ENCODE data around the gene ZNF462. TPM values are rescaled to one million over a fixed set of nuclear protein-coding genes. Genes with fewer than 3 reads are reported as not detected.

The ZNF462 gene
- total RNA-seq, 3 donors from 2014 or later = 0.19 to 0.34 (median 0.25) TPM

GRCh38 chr9:106962615-106963363, 99.8 kb downstream of the ZNF462 start:
- Mint-ChIP-seq H3K9me3 (peaks cover 4% of the 10 kb centered on the region), H3K27me3 (ENCODE audit: low read depth) (no peaks in the 10 kb centered on the region), H3K36me3 (ENCODE audit: insufficient read depth) (no peaks in the 10 kb centered on the region), H3K4me1 (ENCODE audit: low read depth) (peaks cover 8% of the 10 kb centered on the region), H3K4me3 (no peak overlapping the region)
- DNase-seq (no peak), ATAC-seq (no peak)

DNA sequence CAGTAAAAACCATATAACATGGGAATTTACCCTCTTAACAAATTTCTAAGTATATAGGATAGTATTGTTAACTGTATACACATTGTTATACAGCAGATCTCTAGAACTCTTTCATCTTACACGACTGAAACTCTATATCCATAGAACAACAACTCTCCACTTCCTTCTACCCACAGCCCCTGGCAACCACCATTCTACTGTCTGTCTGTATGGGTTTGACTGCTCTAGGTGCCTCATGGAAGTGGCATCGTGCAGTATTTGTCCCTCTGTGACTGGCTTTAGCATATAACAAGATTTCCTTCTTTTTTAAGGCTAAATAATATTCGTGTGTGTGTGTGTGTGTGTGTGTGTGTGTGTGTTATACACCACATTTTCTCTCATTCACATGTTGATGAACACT, 100.7 kb downstream of the ZNF462 start:
- Mint-ChIP-seq H3K4me3 (no peak overlapping the region), H3K9me3 (peaks cover 4% of the 10 kb centered on the region), H3K36me3 (ENCODE audit: insufficient read depth) (no peaks in the 10 kb centered on the region), H3K27me3 (ENCODE audit: low read depth) (no peaks in the 10 kb centered on the region), H3K4me1 (ENCODE audit: low read depth) (peaks cover 8% of the 10 kb centered on the region)
- DNase-seq = no peak
- no peak for ATAC-seq

DNA sequence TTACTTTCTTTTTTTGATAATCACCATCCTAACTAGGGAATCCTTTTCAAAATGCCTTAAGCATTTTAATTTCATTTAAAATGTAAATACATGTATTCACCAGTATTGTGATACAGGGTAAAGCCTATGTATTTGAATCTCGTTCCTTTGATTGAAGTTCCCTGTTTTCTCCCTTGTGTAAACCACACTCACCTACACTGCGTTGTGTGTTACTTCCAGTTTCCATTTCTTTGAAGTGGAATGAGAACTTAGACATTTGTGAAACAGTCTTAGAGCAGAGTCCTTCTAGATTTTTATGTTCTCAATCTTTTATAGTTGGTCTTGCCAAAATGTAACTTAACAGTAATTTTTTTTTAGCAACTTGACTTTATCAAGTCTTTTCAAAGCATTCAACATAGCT, 101.4 kb downstream of the ZNF462 start:
- Mint-ChIP-seq H3K4me3 (no peak overlapping the region), H3K9me3 (peaks cover 4% of the 10 kb centered on the region), H3K4me1 (ENCODE audit: low read depth) (peaks cover 8% of the 10 kb centered on the region), H3K27me3 (ENCODE audit: low read depth) (no peaks in the 10 kb centered on the region), H3K36me3 (ENCODE audit: insufficient read depth) (no peaks in the 10 kb centered on the region)
- DNase-seq (no peak), ATAC-seq (peak; percentile 59 to 71)

DNA sequence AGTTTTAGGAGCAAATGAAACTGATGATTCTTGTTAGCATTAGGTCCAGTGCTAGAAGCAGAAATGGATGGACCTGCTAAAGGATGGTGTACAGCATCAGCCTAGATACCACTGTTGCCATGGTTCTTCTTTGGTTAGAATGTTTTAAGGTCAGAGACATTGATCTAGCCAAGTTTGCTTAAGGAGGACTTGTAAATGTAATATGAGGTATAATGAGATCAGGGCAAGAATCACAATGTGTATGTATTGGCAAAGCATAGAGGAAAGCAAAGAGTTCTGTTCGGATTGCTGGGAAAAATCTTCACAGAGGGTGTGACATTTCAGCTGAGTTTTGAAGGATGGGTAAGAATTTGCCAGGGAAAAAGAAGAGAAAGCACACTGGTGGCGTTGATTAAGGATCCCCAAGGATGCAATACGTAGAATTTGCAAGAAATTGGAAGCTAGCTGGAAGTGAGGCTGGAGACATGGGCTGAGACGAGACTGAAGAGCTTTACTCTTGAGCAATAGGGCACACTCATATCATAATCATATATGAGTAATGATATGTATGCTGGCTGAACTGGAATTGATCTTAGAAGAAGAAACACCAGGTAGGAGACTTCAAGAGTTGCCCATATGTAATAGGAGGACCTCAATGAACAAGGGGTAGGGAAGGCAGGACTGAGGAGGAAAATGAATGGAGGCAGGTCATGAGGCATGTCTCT, 102.0 kb downstream of the ZNF462 start:
- no peak overlapping the region for H3K4me3 Mint-ChIP-seq
- no peaks in the 10 kb centered on the region for H3K36me3 Mint-ChIP-seq (ENCODE audit: insufficient read depth)
- H3K9me3 Mint-ChIP-seq = peaks cover 4% of the 10 kb centered on the region
- no peaks in the 10 kb centered on the region for H3K27me3 Mint-ChIP-seq (ENCODE audit: low read depth)
- ATAC-seq (no peak), DNase-seq (no peak)
- peaks cover 8% of the 10 kb centered on the region for H3K4me1 Mint-ChIP-seq (ENCODE audit: low read depth)

- DNase-seq = no peak
- peaks cover 8% of the 10 kb centered on the region for H3K4me1 Mint-ChIP-seq (ENCODE audit: low read depth)
- no peaks in the 10 kb centered on the region for H3K36me3 Mint-ChIP-seq (ENCODE audit: insufficient read depth)
- peaks cover 3% of the 10 kb centered on the region for H3K9me3 Mint-ChIP-seq
- ATAC-seq = no peak
- no peak overlapping the region for H3K4me3 Mint-ChIP-seq
- H3K27me3 Mint-ChIP-seq (ENCODE audit: low read depth) = no peaks in the 10 kb centered on the region
These were observed 103.5 kb downstream of the ZNF462 start for GRCh38 chr9:106966481-106966880.

DNA sequence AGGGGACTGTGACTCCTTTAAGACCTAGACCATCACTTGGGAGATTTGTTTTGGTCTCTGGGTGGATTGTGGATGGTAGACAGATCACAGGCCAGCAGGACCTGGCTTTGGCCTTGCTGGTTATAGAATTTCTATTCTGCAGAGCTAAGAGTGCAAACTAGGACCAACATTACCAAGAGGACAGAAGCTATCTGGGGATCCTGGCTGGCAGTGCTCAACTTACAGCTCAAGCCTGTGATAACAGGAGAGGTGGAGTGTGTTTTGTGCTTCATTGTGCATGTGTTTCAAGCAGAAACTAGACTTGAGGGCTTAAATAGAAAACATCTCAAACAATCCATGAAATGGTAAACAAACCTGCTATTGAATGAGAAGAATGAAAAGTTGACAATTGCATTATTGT, 106.7 kb downstream of the ZNF462 start:
- no peak for ATAC-seq

DNA sequence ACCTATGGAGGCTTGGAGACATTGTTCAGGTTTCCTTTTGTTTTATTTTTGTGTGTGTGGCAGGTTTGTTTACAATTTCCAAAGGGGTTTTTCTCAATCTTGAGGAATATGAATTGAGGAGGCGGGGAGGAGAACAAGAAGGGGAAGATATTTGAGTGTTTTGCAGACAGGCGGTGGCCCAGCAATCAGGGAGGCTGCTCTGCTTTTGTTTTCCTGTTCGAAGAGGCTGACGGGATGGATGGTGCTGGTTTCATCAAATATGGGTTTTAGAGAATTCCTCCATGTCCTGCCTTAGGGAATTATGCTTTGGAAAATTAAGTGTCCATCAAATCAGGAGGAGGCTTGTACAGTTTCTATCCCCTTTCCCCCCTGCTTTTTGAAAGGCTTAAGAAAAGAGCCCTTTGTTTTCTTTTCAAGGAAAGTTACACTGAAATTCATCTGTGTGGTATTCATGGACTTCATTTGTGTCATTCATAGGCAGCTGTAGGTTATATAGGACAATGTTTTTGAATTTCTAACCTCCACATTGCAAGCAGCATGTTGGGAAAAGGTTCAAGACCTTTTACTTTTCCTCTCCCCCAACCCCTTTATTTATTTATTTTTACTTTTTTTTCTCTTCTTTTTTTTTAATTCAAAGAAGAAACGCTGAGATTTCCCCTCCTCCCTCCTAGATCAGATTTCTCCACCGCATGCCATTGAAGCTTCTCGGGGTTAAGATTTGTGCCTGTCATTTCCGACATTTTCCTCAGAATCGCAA, 107.4 kb downstream of the ZNF462 start:
- no peaks in the 10 kb centered on the region for H3K27me3 Mint-ChIP-seq (ENCODE audit: low read depth)
- ATAC-seq = no peak
- no peak overlapping the region for H3K4me3 Mint-ChIP-seq
- no peak for DNase-seq
- H3K9me3 Mint-ChIP-seq = no peaks in the 10 kb centered on the region
- H3K36me3 Mint-ChIP-seq (ENCODE audit: insufficient read depth) = no peaks in the 10 kb centered on the region
- no peaks in the 10 kb centered on the region for H3K4me1 Mint-ChIP-seq (ENCODE audit: low read depth)

More for the DNA sequence above, 106.7 kb downstream of the ZNF462 start:
- H3K4me3 Mint-ChIP-seq = no peak overlapping the region
- H3K36me3 Mint-ChIP-seq (ENCODE audit: insufficient read depth) = no peaks in the 10 kb centered on the region
- no peak for DNase-seq
- no peaks in the 10 kb centered on the region for H3K27me3 Mint-ChIP-seq (ENCODE audit: low read depth)
- H3K9me3 Mint-ChIP-seq = no peaks in the 10 kb centered on the region
- H3K4me1 Mint-ChIP-seq (ENCODE audit: low read depth) = peaks cover 5% of the 10 kb centered on the region

DNA sequence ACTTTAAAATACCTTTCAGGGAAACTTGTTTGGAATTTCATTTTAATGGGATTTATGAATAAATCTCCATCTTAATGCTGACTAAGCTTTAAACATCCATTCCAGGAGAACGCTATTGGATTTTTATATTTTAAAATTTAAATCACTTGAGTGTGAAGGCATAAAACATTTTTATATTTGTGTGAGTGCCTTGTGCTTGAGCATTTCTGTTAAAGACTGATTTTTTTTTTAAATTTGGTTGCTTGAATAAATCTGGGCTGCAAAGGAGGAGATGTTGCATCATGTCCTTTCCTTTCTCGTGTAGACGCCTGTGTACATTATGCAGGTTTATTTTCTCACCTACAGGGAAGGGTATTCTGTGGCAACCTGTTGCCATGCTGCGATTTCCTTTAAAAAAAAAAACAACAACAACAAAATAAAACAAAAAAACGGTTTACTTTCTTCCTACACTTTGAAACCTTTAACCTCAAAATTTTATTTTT, 108.1 kb downstream of the ZNF462 start:
- ATAC-seq (no peak), DNase-seq (no peak)
- H3K36me3 Mint-ChIP-seq (ENCODE audit: insufficient read depth) = no peaks in the 10 kb centered on the region
- no peaks in the 10 kb centered on the region for H3K9me3 Mint-ChIP-seq
- H3K27me3 Mint-ChIP-seq (ENCODE audit: low read depth) = no peaks in the 10 kb centered on the region
- no peak overlapping the region for H3K4me3 Mint-ChIP-seq
- H3K4me1 Mint-ChIP-seq (ENCODE audit: low read depth) = no peaks in the 10 kb centered on the region

GRCh38 chr9:106972082-106972481, 109.1 kb downstream of the ZNF462 start:
- Mint-ChIP-seq H3K27me3 (ENCODE audit: low read depth) (no peaks in the 10 kb centered on the region), H3K4me1 (ENCODE audit: low read depth) (no peaks in the 10 kb centered on the region), H3K4me3 (no peak overlapping the region), H3K36me3 (ENCODE audit: insufficient read depth) (no peaks in the 10 kb centered on the region), H3K9me3 (no peaks in the 10 kb centered on the region)
- no peak for DNase-seq
- no peak for ATAC-seq

- Mint-ChIP-seq H3K9me3 (no peaks in the 10 kb centered on the region), H3K36me3 (ENCODE audit: insufficient read depth) (no peaks in the 10 kb centered on the region), H3K27me3 (ENCODE audit: low read depth) (no peaks in the 10 kb centered on the region), H3K4me1 (ENCODE audit: low read depth) (no peaks in the 10 kb centered on the region), H3K4me3 (no peak overlapping the region)
- no peak for DNase-seq
- ATAC-seq = no peak
These were observed 111.4 kb downstream of the ZNF462 start for GRCh38 chr9:106974341-106974740.

- Mint-ChIP-seq H3K36me3 (ENCODE audit: insufficient read depth) (no peaks in the 10 kb centered on the region), H3K4me1 (ENCODE audit: low read depth) (no peaks in the 10 kb centered on the region), H3K4me3 (no peak overlapping the region), H3K27me3 (ENCODE audit: low read depth) (no peaks in the 10 kb centered on the region), H3K9me3 (no peaks in the 10 kb centered on the region)
- DNase-seq (no peak), ATAC-seq (no peak)
These were observed 113.8 kb downstream of the ZNF462 start for GRCh38 chr9:106976772-106977171.

- ATAC-seq (peak; percentile 27 to 54), DNase-seq (no peak)
- H3K4me1 Mint-ChIP-seq (ENCODE audit: low read depth) = no peaks in the 10 kb centered on the region
- H3K27me3 Mint-ChIP-seq (ENCODE audit: low read depth) = no peaks in the 10 kb centered on the region
- H3K9me3 Mint-ChIP-seq = peaks cover 3% of the 10 kb centered on the region
- no peaks in the 10 kb centered on the region for H3K36me3 Mint-ChIP-seq (ENCODE audit: insufficient read depth)
- no peak overlapping the region for H3K4me3 Mint-ChIP-seq
These were observed 117.7 kb downstream of the ZNF462 start for GRCh38 chr9:106980551-106981101.

DNA sequence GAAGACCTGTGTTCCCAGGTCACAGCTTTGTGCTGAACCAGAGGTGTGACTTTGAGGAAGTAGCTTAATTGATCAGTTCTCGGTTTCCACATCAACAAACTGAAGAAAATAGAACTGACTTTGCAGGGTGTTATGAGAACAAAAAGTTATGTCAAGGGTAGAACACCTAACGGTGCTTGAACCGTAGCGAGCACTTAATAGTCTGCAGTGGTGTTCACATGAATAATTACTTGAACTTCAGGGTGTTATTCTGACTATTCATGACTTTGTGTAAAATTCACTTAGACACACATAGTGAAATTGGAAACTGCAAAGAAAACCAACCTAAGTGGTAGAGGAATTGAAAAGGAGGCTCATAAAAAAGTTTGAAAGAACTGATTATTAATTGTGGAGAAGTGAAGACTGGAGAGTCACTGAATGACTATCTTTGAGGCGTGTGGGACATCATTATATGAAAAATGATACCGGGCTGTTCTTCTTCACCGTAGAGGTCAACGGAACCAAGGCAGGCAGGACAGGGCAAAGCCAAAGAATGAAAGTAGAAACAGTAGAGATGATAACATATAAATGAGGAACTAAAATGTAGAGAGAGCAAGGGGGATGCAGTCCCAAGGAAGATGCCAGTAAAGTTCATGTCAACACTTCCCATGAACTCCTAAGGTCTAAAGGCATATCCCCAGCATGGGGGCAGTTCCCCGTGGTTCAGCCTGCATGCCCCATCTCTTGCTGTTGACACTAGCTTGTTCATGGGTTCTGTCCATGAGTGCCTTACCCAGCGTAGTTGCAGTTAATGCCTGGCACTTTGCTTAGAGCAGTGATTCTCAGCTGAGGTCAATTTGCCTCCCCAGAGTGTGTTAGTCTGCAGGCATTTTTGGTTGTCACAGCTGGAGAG, 118.7 kb downstream of the ZNF462 start:
- DNase-seq (no peak), ATAC-seq (no peak)
- Mint-ChIP-seq H3K27me3 (ENCODE audit: low read depth) (no peaks in the 10 kb centered on the region), H3K4me3 (no peak overlapping the region), H3K9me3 (peaks cover 3% of the 10 kb centered on the region), H3K36me3 (ENCODE audit: insufficient read depth) (no peaks in the 10 kb centered on the region), H3K4me1 (ENCODE audit: low read depth) (no peaks in the 10 kb centered on the region)

Measured in activated T-cell treated with anti-CD3 and anti-CD28 coated beads, Interleukin-2, amount 50 U/mL, for 4 hours (primary cell).